ENCODE data around the gene TBC1D17. TPM values are rescaled to one million over a fixed set of nuclear protein-coding genes. Genes with fewer than 3 reads are reported as not detected.

TBC1D17 gene
- total RNA-seq, 1 experiment from 2014 or later: 35.1 TPM

- H3K27ac ChIP-seq (ENCODE audit: low read depth, low read length, poor library complexity, severe bottlenecking): peak overlapping the region; percentile 20
- H3K4me1 ChIP-seq (ENCODE audit: insufficient read depth, low read length, poor library complexity, severe bottlenecking): peaks cover 26% of the 10 kb centered on the region
- no peaks in the 10 kb centered on the region for H3K27me3 ChIP-seq (replicated peaks; ENCODE audit: insufficient read depth, low read depth, low read length, poor library complexity)
- BruUV-seq (replicated peaks): no TSS peak
- H3K9me3 ChIP-seq (ENCODE audit: low read depth, low read length, poor library complexity, severe bottlenecking): no peaks in the 10 kb centered on the region
- no peak overlapping the region for H3K4me3 ChIP-seq (ENCODE audit: low read depth, low read length, poor library complexity, severe bottlenecking)
- H3K36me3 ChIP-seq (ENCODE audit: insufficient read depth, low read length, poor library complexity, severe bottlenecking): peaks cover 62% of the 10 kb centered on the region
- TF ChIP-seq EZH2 (IDR thresholded peaks at IDR 0.05; ENCODE audit: borderline replicate concordance, low read depth, low read length, poor library complexity, severe bottlenecking) (no peak), CTCF (conservative IDR thresholded peaks at IDR 0.05; ENCODE audit: low read depth, low read length) (no peak)
- intact Hi-C loops (cut with micrococcal nuclease; ENCODE audit: unreplicated experiment): no loop called here
- no peak for DNase-seq (ENCODE audit: low spot score)
- ChIA-PET CTCF (no interaction called here), POLR2A (ENCODE audit: low non-redundant PET) (no interaction called here)
Observed at GRCh38 chr19:49863254-49863934, 14.1 kb upstream of the TBC1D17 start.

DNA sequence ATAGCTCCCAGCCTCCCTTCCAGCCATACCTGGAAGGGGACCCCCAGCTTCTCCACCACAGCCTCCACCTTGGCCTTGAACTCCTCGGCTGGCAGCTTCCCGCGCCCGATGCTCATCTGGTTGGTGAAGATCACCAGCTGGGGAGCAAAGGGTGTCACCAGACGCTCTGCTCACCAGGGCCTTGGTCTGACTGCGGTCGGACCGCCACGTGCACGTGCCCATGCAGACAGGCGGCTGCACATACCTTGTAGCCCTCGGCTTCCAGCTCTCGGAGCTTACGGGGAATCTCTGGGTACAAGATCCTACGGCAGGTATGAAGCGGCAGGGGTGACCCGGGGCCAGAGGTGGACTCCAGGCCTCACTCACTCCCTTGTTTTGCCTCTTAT lies 13.6 kb upstream of the TBC1D17 start:
- H3K27ac ChIP-seq (ENCODE audit: low read depth, low read length, poor library complexity, severe bottlenecking): no peak overlapping the region
- no peak for TF ChIP-seq CTCF (conservative IDR thresholded peaks at IDR 0.05; ENCODE audit: low read depth, low read length)
- TF ChIP-seq EZH2 (IDR thresholded peaks at IDR 0.05; ENCODE audit: borderline replicate concordance, low read depth, low read length, poor library complexity, severe bottlenecking): no peak
- H3K4me3 ChIP-seq (ENCODE audit: low read depth, low read length, poor library complexity, severe bottlenecking): no peak overlapping the region
- H3K9me3 ChIP-seq (ENCODE audit: low read depth, low read length, poor library complexity, severe bottlenecking): no peaks in the 10 kb centered on the region
- POLR2A ChIA-PET (ENCODE audit: low non-redundant PET): no interaction called here
- H3K36me3 ChIP-seq (ENCODE audit: insufficient read depth, low read length, poor library complexity, severe bottlenecking): peaks cover 56% of the 10 kb centered on the region
- no peak for DNase-seq (ENCODE audit: low spot score)
- H3K4me1 ChIP-seq (ENCODE audit: insufficient read depth, low read length, poor library complexity, severe bottlenecking): peaks cover 30% of the 10 kb centered on the region
- CTCF ChIA-PET: no interaction called here
- intact Hi-C loops (cut with micrococcal nuclease; ENCODE audit: unreplicated experiment): no loop called here
- BruUV-seq (replicated peaks): no TSS peak
- no peaks in the 10 kb centered on the region for H3K27me3 ChIP-seq (replicated peaks; ENCODE audit: insufficient read depth, low read depth, low read length, poor library complexity)

GRCh38 chr19:49864890-49865289 lies 12.6 kb upstream of the TBC1D17 start:
- POLR2A ChIA-PET (ENCODE audit: low non-redundant PET): interaction anchor here (0.7 kb wide), 3 partner anchors 11 to 369 kb away, joined by 3 to 17 read pairs (median 13); no protein-coding TSS in a partner anchor
- CTCF ChIA-PET: interaction anchor here (0.7 kb wide), 1 partner anchor 11 kb away, joined by 10 read pairs; no protein-coding TSS in a partner anchor
- Histone ChIP-seq H3K27ac (ENCODE audit: low read depth, low read length, poor library complexity, severe bottlenecking) (no peak overlapping the region), H3K4me1 (ENCODE audit: insufficient read depth, low read length, poor library complexity, severe bottlenecking) (peaks cover 31% of the 10 kb centered on the region), H3K36me3 (ENCODE audit: insufficient read depth, low read length, poor library complexity, severe bottlenecking) (peaks cover 47% of the 10 kb centered on the region), H3K4me3 (ENCODE audit: low read depth, low read length, poor library complexity, severe bottlenecking) (no peak overlapping the region), H3K27me3 (replicated peaks; ENCODE audit: insufficient read depth, low read depth, low read length, poor library complexity) (no peaks in the 10 kb centered on the region), H3K9me3 (ENCODE audit: low read depth, low read length, poor library complexity, severe bottlenecking) (no peaks in the 10 kb centered on the region)
- no peak for TF ChIP-seq EZH2 (IDR thresholded peaks at IDR 0.05; ENCODE audit: borderline replicate concordance, low read depth, low read length, poor library complexity, severe bottlenecking)
- no peak for TF ChIP-seq CTCF (conservative IDR thresholded peaks at IDR 0.05; ENCODE audit: low read depth, low read length)
- no TSS peak for BruUV-seq (replicated peaks)
- DNase-seq (ENCODE audit: low spot score): no peak
- intact Hi-C loops (cut with micrococcal nuclease; ENCODE audit: unreplicated experiment): loop anchor here (5.0 kb wide), 1 partner anchor 98 kb away; the partner anchor contains the start of gene AP2A1
